Endothelial cell of umbilical vein (primary cell): ENCODE data around the gene APEH. TPM values are rescaled to one million over a fixed set of nuclear protein-coding genes. Genes with fewer than 3 reads are reported as not detected.

ENCODE experiments used
- BruUV-seq: library from RNA; stranded (reverse); fragments of 400-500 nt; replicated peaks from 2 replicates; lab custom pipeline; 2021; lab: Mats Ljungman, UMichigan
- CTCF ChIA-PET: fragments of 300-600, 350-600 bp; sonication (Branson Sonifier 250); formaldehyde crosslinking; loops from one replicate; lab custom pipeline; 2021; ENCODE audit warnings: antibody characterized with exemption, inconsistent platforms; lab: Charles Lee
- POLR2A ChIA-PET: fragments of 300-600, 350-600 bp; sonication (Branson Sonifier 250); formaldehyde crosslinking; loops from one replicate; lab custom pipeline; 2021; ENCODE audit warnings: antibody characterized with exemption, inconsistent platforms; lab: Charles Lee
- DNase-seq: peaks from one replicate; pipeline ENCODE4 v3.0.0-alpha.2; 2011; ENCODE audit warnings: low read depth, low spot score
- FAIRE-seq: peaks from 2 replicates; lab custom pipeline; 2011; peaks lifted over from hg19 to GRCh38; lab: Jason Lieb, UNC
- H2AFZ ChIP-seq: 2 replicates; pipeline ENCODE4 v1.6.0; 2012; ENCODE audit warnings: low read depth, low read length, control low read depth, inconsistent platforms
- H3K27ac ChIP-seq: 2 replicates; pipeline ENCODE4 v1.5.1; 2011; ENCODE audit warnings: low read depth, mild to moderate bottlenecking, control low read depth, low read length, moderate library complexity; ENCODE audit not compliant: insufficient read depth
- H3K27me3 ChIP-seq, 2 experiments: 2 replicates each; pipeline versions ENCODE4 v1.6.0 to v1.6.1; 2011; ENCODE audit warnings: low read length in 2 of 2, mixed read lengths in 1 of 2; ENCODE audit not compliant: control insufficient read depth in 2 of 2, insufficient read depth in 2 of 2
- H3K36me3 ChIP-seq, 2 experiments: 2 replicates in 1 of 2; 3 replicates in 1 of 2; pipeline ENCODE4 v1.5.1; 2011; ENCODE audit warnings: low read length in 2 of 2, mild to moderate bottlenecking in 1 of 2, moderate library complexity in 1 of 2; ENCODE audit not compliant: control insufficient read depth in 2 of 2, insufficient read depth in 2 of 2; ENCODE audit errors: extremely low read depth in 1 of 2
- H3K4me1 ChIP-seq: 3 replicates; pipeline ENCODE4 v1.5.1; 2011; ENCODE audit warnings: mild to moderate bottlenecking, low read length; ENCODE audit not compliant: control insufficient read depth, insufficient read depth; ENCODE audit errors: extremely low read depth
- H3K4me2 ChIP-seq: 2 replicates; pipeline ENCODE4 v1.6.1; 2011; ENCODE audit warnings: low read length, control low read depth, mixed read lengths; ENCODE audit not compliant: insufficient read depth
- H3K4me3 ChIP-seq, 3 experiments: fragments of 200-600 bp in 1 of 3; sonication (generic), shearing (Covaris generic) in 1 of 3; replicated peaks in 1 of 3; 2 replicates each; pipeline ENCODE4 v1.5.1; 2011 to 2016; ENCODE audit warnings: control low read depth in 3 of 3, low read length in 3 of 3, mild to moderate bottlenecking in 2 of 3, inconsistent platforms in 1 of 3, low read depth in 1 of 3, moderate library complexity in 1 of 3; ENCODE audit not compliant: insufficient read depth in 1 of 3
- H3K79me2 ChIP-seq: 2 replicates; pipeline ENCODE4 v1.6.0; 2012; ENCODE audit warnings: low read length, inconsistent platforms; ENCODE audit not compliant: control insufficient read depth, insufficient read depth
- H3K9ac ChIP-seq: replicated peaks from 2 replicates; pipeline ENCODE3; 2011; ENCODE audit warnings: low read length, control low read depth; ENCODE audit not compliant: insufficient read depth; ENCODE audit errors: extremely low read depth
- H3K9me1 ChIP-seq: replicated peaks from 3 replicates; pipeline ENCODE4 v1.6.0; 2011; ENCODE audit warnings: mild to moderate bottlenecking, low read length; ENCODE audit not compliant: control insufficient read depth, insufficient read depth; ENCODE audit errors: extremely low read depth
- H3K9me3 ChIP-seq: replicated peaks from 2 replicates; pipeline ENCODE4 v1.5.1; 2012; ENCODE audit warnings: low read length, inconsistent platforms; ENCODE audit not compliant: control insufficient read depth, insufficient read depth
- H4K20me1 ChIP-seq: replicated peaks from 2 replicates; pipeline ENCODE3; 2011; ENCODE audit warnings: mild to moderate bottlenecking, low read length; ENCODE audit not compliant: control insufficient read depth, insufficient read depth; ENCODE audit errors: extremely low read depth
- CTCF ChIP-seq, 2 donors: IDR thresholded peaks; 1 replicate in 1 of 2; 2 replicates in 1 of 2; pipeline ENCODE4 v1.5.1; 2011; ENCODE audit warnings: low read length in 2 of 2, mild to moderate bottlenecking in 2 of 2, moderate library complexity in 2 of 2, control low read depth in 1 of 2, inconsistent platforms in 1 of 2, low read depth in 1 of 2; ENCODE audit not compliant: insufficient read depth in 1 of 2; ENCODE audit errors: extremely low read depth in 1 of 2
- EZH2 ChIP-seq: IDR thresholded peaks from 2 replicates; pipeline ENCODE4 v1.6.1; 2012; ENCODE audit warnings: borderline replicate concordance, low read depth, mild to moderate bottlenecking, moderate library complexity, low read length, inconsistent platforms; ENCODE audit not compliant: severe bottlenecking
- FOS ChIP-seq: IDR thresholded peaks from 2 replicates; pipeline ENCODE4 v1.6.1; 2011; ENCODE audit warnings: mild to moderate bottlenecking, low read length, moderate library complexity, borderline replicate concordance; ENCODE audit not compliant: insufficient read depth
- GATA2 ChIP-seq: IDR thresholded peaks from 2 replicates; pipeline ENCODE4 v1.7.0; 2011; ENCODE audit warnings: low read depth, mild to moderate bottlenecking, moderate library complexity, mixed read lengths, low read length; ENCODE audit not compliant: insufficient read length, insufficient read depth
- JUN ChIP-seq: IDR thresholded peaks from 2 replicates; pipeline ENCODE4 v1.6.1; 2011; ENCODE audit warnings: borderline replicate concordance, low read depth; ENCODE audit not compliant: insufficient read length, insufficient read depth
- MAX ChIP-seq: IDR thresholded peaks from 2 replicates; pipeline ENCODE4 v1.6.1; 2011; ENCODE audit not compliant: insufficient read depth, insufficient read length
- MYC ChIP-seq: IDR thresholded peaks from one replicate; pipeline ENCODE4 v1.6.1; 2011; ENCODE audit warnings: mild to moderate bottlenecking, low read depth, low read length
- POLR2A ChIP-seq: IDR thresholded peaks from 2 replicates; pipeline ENCODE4 v1.6.1; 2012; ENCODE audit warnings: low read depth, mild to moderate bottlenecking, control low read depth, low read length
- POLR2AphosphoS5 ChIP-seq: IDR thresholded peaks from 2 replicates; pipeline ENCODE4 v1.6.1; 2012; ENCODE audit warnings: low read depth, mild to moderate bottlenecking, control low read depth, low read length, moderate library complexity; ENCODE audit not compliant: insufficient read depth
- dilution Hi-C: fragments of 300-500 bp; cut with MboI; formaldehyde crosslinking; loops from one replicate; pipeline ENCODE4 v1.15.0; 2019; ENCODE audit warnings: low sequenced_read_pairs; ENCODE audit not compliant: extremely low pct_ligation_motif_present
- intact Hi-C: fragments of 100-400 bp; cut with micrococcal nuclease; formaldehyde crosslinking; loops from one replicate; pipeline ENCODE4 v1.10.0; 2022
- polyA plus RNA-seq, 4 experiments: library from polyadenylated mRNA; depleted of rRNA in 3 of 4; stranded (reverse) in 3 of 4; unstranded in 1 of 4; fragments of >200 nt; gene quantifications; 2 replicates each; pipeline versions ENCODE4 v1.2.1 to v1.2.3, GENCODE V29; 2011 to 2012; ENCODE audit warnings: missing spikeins in 1 of 4
- total RNA-seq: library from RNA; stranded (reverse); gene quantifications from 2 replicates; pipeline ENCODE4 v1.2.3, GENCODE V29; 2021

The APEH gene
- total and polyA plus RNA-seq, 2 donors (not counting 3 experiments of a cell fraction or from before 2014, with no cell fraction given) = 68.2 to 74.3 TPM

DNA sequence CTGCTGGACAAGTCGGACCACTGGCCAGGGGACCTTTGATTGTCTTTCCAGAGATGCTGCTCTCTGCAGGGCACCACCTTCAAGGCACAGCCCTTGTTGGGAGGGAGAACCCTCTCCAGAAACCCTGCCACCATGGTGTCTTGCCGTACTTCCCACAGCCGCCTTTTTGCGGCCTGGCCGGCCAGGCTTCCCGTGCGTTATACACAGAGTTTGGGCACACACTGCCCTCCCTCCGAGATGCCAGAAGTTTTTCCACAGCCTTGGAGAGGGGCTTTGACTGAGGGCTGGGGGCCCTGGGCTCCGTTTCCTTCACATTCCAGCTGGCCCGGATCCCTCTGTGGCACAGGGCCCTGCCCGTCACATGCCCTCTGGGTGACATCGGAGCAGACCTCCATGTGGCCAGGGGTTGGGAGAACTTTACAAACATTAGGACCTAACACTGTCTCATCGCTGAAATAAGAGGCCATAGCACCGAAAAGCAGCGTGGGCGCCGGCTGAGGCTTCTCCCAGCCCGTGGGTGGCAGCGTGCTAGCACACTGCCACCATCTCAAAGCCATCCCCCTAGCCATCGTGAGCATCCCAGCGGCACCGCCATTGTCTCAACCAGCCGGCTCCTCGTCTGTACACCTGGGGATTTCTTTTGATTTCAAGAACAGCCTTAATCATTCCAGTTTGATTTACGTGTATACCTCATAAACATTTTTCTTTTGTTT is 6.3 kb upstream of the APEH start:
- no peak overlapping the region for H3K9ac ChIP-seq
- no peaks in the 10 kb centered on the region for H3K9me3 ChIP-seq
- ChIA-PET POLR2A (no interaction called here), CTCF (no interaction called here)
- H3K79me2 ChIP-seq = no peaks in the 10 kb centered on the region
- intact Hi-C loops = no loop called here
- H2AFZ ChIP-seq = no peak overlapping the region
- DNase-seq (no peak), FAIRE-seq (no peak)
- no peaks in the 10 kb centered on the region for H3K4me1 ChIP-seq
- dilution Hi-C loops = no loop called here
- peaks cover 0 to 2% of the 10 kb centered on the region in 2 experiments for H3K27me3 ChIP-seq
- no peak overlapping the region for H3K4me2 ChIP-seq
- no peaks in the 10 kb centered on the region for H3K9me1 ChIP-seq
- no peaks in the 10 kb centered on the region for H4K20me1 ChIP-seq
- no peak overlapping the region for H3K27ac ChIP-seq
- no TSS peak for BruUV-seq
- TF ChIP-seq JUN (no peak), POLR2A (no peak), GATA2 (no peak), MAX (no peak), CTCF (IDR thresholded peaks at IDR 0.05; ENCODE audit: extremely low read depth in 1 of 2, insufficient read depth in 1 of 2, low read depth in 1 of 2, low read length in 2 of 2) (no peak), FOS (no peak), EZH2 (no peak), POLR2AphosphoS5 (no peak), MYC (no peak)
- H3K4me3 ChIP-seq = no peak overlapping the region
- no peaks in the 10 kb centered on the region for H3K36me3 ChIP-seq
